K562 (cell line): Measurements from ENCODE around the gene EPHA2. TPM values are rescaled to one million over a fixed set of nuclear protein-coding genes. Genes with fewer than 3 reads are reported as not detected.

Source experiments
- ETV6 ChIP-seq, 3 experiments: fragments of 150-350 bp in 1 of 3; sonication (generic) in 1 of 3; formaldehyde crosslinking in 1 of 3; IDR thresholded peaks; 2 replicates each; pipeline versions ENCODE4 v1.6.1 to v1.8.0; 2014 to 2022; ENCODE audit warnings: borderline replicate concordance in 2 of 3, low read depth in 2 of 3, antibody characterized with exemption in 1 of 3, low read length in 1 of 3, mild to moderate bottlenecking in 1 of 3, missing genetic modification reagents in 1 of 3
- MGA ChIP-seq: fragments of 450-650 bp; IDR thresholded peaks from 2 replicates; pipeline ENCODE4 v1.6.1; 2016; ENCODE audit warnings: mild to moderate bottlenecking, moderate library complexity
- XRCC4 ChIP-seq: IDR thresholded peaks from one replicate; pipeline ENCODE4 v1.6.1; 2011; ENCODE audit not compliant: insufficient read depth, insufficient read length; ENCODE audit errors: extremely low read depth
- ZNF316 ChIP-seq: fragments of 450-650 bp; IDR thresholded peaks from 2 replicates; pipeline ENCODE4 v1.6.1; 2016
- ZNF561 ChIP-seq: fragments of 450-650 bp; formaldehyde crosslinking; conservative IDR thresholded peaks from 2 replicates; pipeline ENCODE4 v1.4.0; 2020; ENCODE audit warnings: mild to moderate bottlenecking, moderate library complexity
- ZNF644 ChIP-seq: fragments of 200-800 bp; sonication (Bioruptor generic); IDR thresholded peaks from 2 replicates; pipeline ENCODE4 v1.6.1; 2016; ENCODE audit warnings: low read depth, missing genetic modification characterization, missing compliant biosample characterization
- polyA plus RNA-seq, 8 experiments: library from polyadenylated mRNA; depleted of rRNA in 4 of 8; stranded (reverse) in 5 of 8; unstranded in 3 of 8; fragments of >200 nt; fragmentation: Nextera tagmentation in 2 of 8; fragmentation: Illumina TruSeq in 1 of 8; extraction: Ambion mirVana in 2 of 8; extraction: Trizol in 1 of 8; gene quantifications; 2 replicates each; pipeline versions ENCODE4 v1.2.1 to v1.2.3, GENCODE V29; 2011 to 2014; ENCODE audit warnings: inconsistent platforms in 1 of 8, missing spikeins in 1 of 8
- total RNA-seq, 7 experiments: library from RNA; depleted of rRNA in 6 of 7; stranded (reverse); fragments of >200 nt in 6 of 7; fragmentation: Illumina TruSeq in 2 of 7; extraction: Trizol in 2 of 7; gene quantifications; 2 replicates each; pipeline versions ENCODE4 v1.2.1 to v1.2.3, GENCODE V29; 2011 to 2021; ENCODE audit warnings: low replicate concordance in 1 of 7

The EPHA2 gene
- total and polyA plus RNA-seq, 9 of the 15 experiments (the other 6 are each of a cell fraction or from before 2014, with no cell fraction given): 0.04 to 0.40 (median 0.07) TPM; not detected in 4

- TF ChIP-seq MGA (no peak), ZNF316 (no peak), ZNF644 (tag) (no peak), ETV6 (IDR thresholded peaks at IDR 0.05; ENCODE audit: borderline replicate concordance in 1 of 2, low read depth in 2 of 2, low read length in 1 of 2) (no peak), ETV6 (CRISPR knock-in tag; IDR thresholded peaks at IDR 0.05; ENCODE audit: borderline replicate concordance) (no peak), ZNF561 (CRISPR knock-in tag) (no peak), XRCC4 (no peak)
Observed at GRCh38 chr1:16137890-16138467, 17.9 kb downstream of the EPHA2 start (continued).
